ENCODE measurements around the gene ICAM4. TPM values are rescaled to one million over a fixed set of nuclear protein-coding genes. Genes with fewer than 3 reads are reported as not detected.
"Not testable (repeated sequence)": the region's sequence is repeated elsewhere in the genome, so short reads cannot be mapped to it uniquely, and the experiment has no call there.

The ICAM4 gene
- total RNA-seq, 1 donor from 2014 or later, result 5.3 TPM

DNA sequence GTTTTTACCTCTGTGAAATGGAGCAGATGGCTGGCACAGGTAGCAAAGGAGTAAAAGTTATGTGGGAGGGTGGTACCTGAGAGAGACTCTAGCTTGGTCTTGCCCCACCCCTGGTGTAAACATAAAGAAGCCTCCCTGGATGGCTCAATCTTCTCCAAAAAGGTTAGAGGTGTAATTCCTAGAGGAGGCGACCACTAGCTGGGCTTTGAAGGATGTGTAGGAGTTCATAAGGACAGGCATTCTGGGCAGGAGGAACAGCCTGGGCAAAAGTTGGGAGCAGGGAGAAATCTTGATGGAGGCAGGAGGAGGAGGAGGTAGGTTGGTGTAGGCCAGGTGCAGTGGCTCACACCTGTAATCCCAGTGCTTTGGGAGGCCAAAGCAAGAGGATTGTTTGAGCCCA, 7.8 kb upstream of the ICAM4 start:
- TF ChIP-seq, protein P1, sequence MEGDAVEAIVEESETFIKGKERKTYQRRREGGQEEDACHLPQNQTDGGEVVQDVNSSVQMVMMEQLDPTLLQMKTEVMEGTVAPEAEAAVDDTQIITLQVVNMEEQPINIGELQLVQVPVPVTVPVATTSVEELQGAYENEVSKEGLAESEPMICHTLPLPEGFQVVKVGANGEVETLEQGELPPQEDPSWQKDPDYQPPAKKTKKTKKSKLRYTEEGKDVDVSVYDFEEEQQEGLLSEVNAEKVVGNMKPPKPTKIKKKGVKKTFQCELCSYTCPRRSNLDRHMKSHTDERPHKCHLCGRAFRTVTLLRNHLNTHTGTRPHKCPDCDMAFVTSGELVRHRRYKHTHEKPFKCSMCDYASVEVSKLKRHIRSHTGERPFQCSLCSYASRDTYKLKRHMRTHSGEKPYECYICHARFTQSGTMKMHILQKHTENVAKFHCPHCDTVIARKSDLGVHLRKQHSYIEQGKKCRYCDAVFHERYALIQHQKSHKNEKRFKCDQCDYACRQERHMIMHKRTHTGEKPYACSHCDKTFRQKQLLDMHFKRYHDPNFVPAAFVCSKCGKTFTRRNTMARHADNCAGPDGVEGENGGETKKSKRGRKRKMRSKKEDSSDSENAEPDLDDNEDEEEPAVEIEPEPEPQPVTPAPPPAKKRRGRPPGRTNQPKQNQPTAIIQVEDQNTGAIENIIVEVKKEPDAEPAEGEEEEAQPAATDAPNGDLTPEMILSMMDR (conservative IDR thresholded peaks at IDR 0.05), result no peak
- H3K4me1 Mint-ChIP-seq (ENCODE audit: unreplicated experiment), result peaks cover 3% of the 10 kb centered on the region
- H3K4me3 Mint-ChIP-seq, result no peak overlapping the region
- no peak for DNase-seq (ENCODE audit: extremely low spot score, unreplicated experiment)
- H3K36me3 Mint-ChIP-seq, result no peaks in the 10 kb centered on the region
- H3K27ac Mint-ChIP-seq, result no peak overlapping the region
- H3K27me3 Mint-ChIP-seq, result peaks cover 24% of the 10 kb centered on the region
- H3K9me3 Mint-ChIP-seq, result no peaks in the 10 kb centered on the region

DNA sequence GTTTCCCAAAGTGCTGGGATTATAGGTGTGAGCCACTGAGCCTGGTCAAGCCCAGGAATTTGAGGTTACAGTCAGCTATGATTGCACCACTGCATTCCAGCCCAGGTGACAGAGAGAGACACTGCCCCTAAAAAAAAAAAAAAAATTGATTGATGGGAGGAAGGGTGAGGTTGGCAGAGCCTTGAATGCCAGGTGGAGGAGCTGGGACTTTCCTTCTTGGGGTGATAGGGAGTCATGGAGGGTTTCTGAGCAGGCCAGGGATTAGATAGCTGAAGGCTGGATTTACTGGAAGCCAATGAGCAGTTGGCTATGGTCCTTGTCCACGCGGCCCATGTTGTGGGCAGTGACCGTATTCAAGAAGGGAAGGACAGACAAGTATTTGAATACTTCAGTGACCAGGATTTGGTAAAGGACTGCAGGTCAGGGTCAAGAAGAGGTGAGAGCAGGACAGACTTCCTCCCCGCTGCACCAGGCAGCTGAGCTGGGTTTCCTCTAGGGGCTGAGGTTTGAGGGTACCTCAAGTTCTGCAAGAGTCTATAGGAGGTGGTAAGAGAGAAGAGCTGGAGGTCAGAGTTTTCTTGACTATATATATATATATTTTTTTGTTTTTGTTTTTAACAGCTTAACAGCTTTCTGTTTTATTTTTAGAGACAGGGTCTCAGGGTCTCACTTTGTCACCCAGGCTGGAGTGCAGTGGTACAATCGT, 6.9 kb upstream of the ICAM4 start:
- no peak for DNase-seq (ENCODE audit: extremely low spot score, unreplicated experiment)
- Mint-ChIP-seq H3K4me1 (ENCODE audit: unreplicated experiment) (peaks cover 3% of the 10 kb centered on the region), H3K4me3 (no peak overlapping the region), H3K27ac (peak overlapping the region; percentile 14), H3K27me3 (peaks cover 22% of the 10 kb centered on the region), H3K36me3 (no peaks in the 10 kb centered on the region), H3K9me3 (no peaks in the 10 kb centered on the region)
- TF ChIP-seq, protein P1 (conservative IDR thresholded peaks at IDR 0.05), result no peak

DNA sequence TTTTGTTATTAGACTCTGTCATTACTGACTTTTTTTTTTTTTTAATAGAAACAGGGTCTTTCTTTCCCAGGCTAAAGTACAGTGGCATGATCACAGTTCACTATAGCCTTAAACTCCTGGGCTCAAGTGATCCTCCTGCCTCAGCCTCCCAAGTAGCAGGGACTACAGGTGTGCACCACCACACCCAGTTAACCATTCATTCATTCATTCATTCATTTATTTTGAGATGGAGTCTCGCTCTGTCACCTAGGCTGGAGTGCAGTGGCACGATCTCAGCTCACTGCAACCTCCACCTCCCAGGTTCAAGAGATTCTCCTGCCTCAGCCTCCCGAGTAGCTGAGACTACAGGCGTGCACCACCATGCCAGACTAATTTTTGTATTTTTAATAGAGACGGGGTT, 4.7 kb upstream of the ICAM4 start:
- H3K36me3 Mint-ChIP-seq; H3K4me1 Mint-ChIP-seq (ENCODE audit: unreplicated experiment); H3K9me3 Mint-ChIP-seq; H3K27ac Mint-ChIP-seq; H3K4me3 Mint-ChIP-seq; DNase-seq (ENCODE audit: extremely low spot score, unreplicated experiment): not testable (repeated sequence)
- H3K27me3 Mint-ChIP-seq, result peaks cover 43% of the 10 kb centered on the region

DNA sequence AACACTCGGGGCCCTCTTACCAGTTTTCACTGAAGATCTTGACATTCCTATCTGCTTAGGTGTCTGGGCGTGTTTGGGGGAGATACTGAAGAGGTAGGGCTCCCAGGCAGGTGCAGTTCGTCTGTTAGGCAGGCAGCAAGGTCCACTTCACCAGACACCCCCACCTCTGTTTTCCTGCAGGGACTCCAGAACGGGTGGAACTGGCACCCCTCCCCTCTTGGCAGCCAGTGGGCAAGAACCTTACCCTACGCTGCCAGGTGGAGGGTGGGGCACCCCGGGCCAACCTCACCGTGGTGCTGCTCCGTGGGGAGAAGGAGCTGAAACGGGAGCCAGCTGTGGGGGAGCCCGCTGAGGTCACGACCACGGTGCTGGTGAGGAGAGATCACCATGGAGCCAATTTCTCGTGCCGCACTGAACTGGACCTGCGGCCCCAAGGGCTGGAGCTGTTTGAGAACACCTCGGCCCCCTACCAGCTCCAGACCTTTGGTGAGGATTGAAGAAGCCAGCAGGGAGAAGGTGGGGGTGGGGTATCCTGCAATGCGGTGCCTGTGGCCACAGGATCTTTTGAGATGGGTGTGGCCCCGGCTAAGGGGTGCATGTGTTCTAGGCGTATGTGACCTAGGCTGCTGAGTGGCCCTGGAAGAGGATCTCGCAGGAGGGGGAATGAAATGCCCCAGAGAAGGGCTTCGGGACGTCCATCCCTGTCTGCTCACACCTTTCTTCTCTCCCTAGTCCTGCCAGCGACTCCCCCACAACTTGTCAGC, 3.3 kb upstream of the ICAM4 start:
- Mint-ChIP-seq H3K36me3 (peaks cover 8% of the 10 kb centered on the region), H3K9me3 (no peaks in the 10 kb centered on the region), H3K4me1 (ENCODE audit: unreplicated experiment) (peaks cover 4% of the 10 kb centered on the region), H3K27ac (peak overlapping the region; percentile 70), H3K27me3 (peaks cover 57% of the 10 kb centered on the region), H3K4me3 (peak overlapping the region; percentile 22)
- TF ChIP-seq, protein P1 (conservative IDR thresholded peaks at IDR 0.05), result no peak
- DNase-seq (ENCODE audit: extremely low spot score, unreplicated experiment), result no peak

DNA sequence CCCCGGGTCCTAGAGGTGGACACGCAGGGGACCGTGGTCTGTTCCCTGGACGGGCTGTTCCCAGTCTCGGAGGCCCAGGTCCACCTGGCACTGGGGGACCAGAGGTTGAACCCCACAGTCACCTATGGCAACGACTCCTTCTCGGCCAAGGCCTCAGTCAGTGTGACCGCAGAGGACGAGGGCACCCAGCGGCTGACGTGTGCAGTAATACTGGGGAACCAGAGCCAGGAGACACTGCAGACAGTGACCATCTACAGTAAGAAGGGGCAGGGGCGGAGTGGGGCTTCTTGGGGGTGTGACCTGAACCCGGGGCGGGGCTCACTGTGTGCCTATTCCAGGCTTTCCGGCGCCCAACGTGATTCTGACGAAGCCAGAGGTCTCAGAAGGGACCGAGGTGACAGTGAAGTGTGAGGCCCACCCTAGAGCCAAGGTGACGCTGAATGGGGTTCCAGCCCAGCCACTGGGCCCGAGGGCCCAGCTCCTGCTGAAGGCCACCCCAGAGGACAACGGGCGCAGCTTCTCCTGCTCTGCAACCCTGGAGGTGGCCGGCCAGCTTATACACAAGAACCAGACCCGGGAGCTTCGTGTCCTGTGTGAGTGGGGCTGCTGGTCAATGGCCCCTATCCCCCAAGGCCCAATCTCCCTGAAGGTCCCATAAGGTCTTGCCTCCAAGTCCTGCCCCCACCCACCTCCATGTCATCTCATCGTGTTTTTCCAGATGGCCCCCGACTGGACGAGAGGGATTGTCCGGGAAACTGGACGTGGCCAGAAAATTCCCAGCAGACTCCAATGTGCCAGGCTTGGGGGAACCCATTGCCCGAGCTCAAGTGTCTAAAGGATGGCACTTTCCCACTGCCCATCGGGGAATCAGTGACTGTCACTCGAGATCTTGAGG, 2.4 kb upstream of the ICAM4 start:
- H3K27ac Mint-ChIP-seq, result no peak overlapping the region

More for the DNA sequence above, 2.4 kb upstream of the ICAM4 start:
- Mint-ChIP-seq H3K4me1 (ENCODE audit: unreplicated experiment) (peaks cover 8% of the 10 kb centered on the region), H3K27me3 (peaks cover 61% of the 10 kb centered on the region), H3K9me3 (no peaks in the 10 kb centered on the region), H3K4me3 (no peak overlapping the region), H3K36me3 (peaks cover 8% of the 10 kb centered on the region)
- DNase-seq (ENCODE audit: extremely low spot score, unreplicated experiment), result no peak
- TF ChIP-seq, protein P1 (conservative IDR thresholded peaks at IDR 0.05), result no peak

All from type B pancreatic cell (in vitro differentiated cells).